Activated CD8-positive, alpha-beta memory T cell treated with anti-CD3 and anti-CD28 coated beads for 4 hours (primary cell): ENCODE measurements around the gene STS.

Experiments
- DNase-seq, 2 donors: peaks; one replicate each; pipeline ENCODE4 v3.0.0-alpha.2; 2020; ENCODE audit warnings: low read depth in 2 of 2

The STS gene

GRCh38 chrX:7147413-7147977 is at the start of gene STS:
Gene STS, plus strand, starts transcription at chrX:7147712. Its CDS starts 105,488 bp downstream, at chrX:7253200.
- no peak for DNase-seq

- DNase-seq = no peak
These were observed 47.5 kb upstream of the STS start for GRCh38 chrX:7100022-7100421.

GRCh38 chrX:7102119-7102518 is 45.4 kb upstream of the STS start:
- no peak for DNase-seq

GRCh38 chrX:7106649-7107048 is 40.9 kb upstream of the STS start:
- no peak for DNase-seq

- DNase-seq = no peak
These were observed 39.5 kb upstream of the STS start for GRCh38 chrX:7108030-7108429.

GRCh38 chrX:7109049-7109531 is 38.4 kb upstream of the STS start:
- no peak for DNase-seq

- DNase-seq = no peak
These were observed 37.4 kb upstream of the STS start for GRCh38 chrX:7109838-7110793.

GRCh38 chrX:7110821-7111276 is 36.7 kb upstream of the STS start:
- no peak for DNase-seq

- DNase-seq = no peak
These were observed 36.0 kb upstream of the STS start for GRCh38 chrX:7111518-7111917.

GRCh38 chrX:7112071-7112470 is 35.4 kb upstream of the STS start:
- DNase-seq = no peak

GRCh38 chrX:7115557-7115956 is 32.0 kb upstream of the STS start:
- no peak for DNase-seq

- no peak for DNase-seq
These were observed 31.4 kb upstream of the STS start for GRCh38 chrX:7116081-7116480.

GRCh38 chrX:7117587-7117986 is 29.9 kb upstream of the STS start:
- DNase-seq = no peak

- DNase-seq = no peak
These were observed 27.3 kb upstream of the STS start for GRCh38 chrX:7119950-7120877.

- DNase-seq = no peak
These were observed 26.7 kb upstream of the STS start for GRCh38 chrX:7120878-7121219.

GRCh38 chrX:7127056-7127455 is 20.5 kb upstream of the STS start:
- no peak for DNase-seq

- DNase-seq = no peak
These were observed 15.9 kb upstream of the STS start for GRCh38 chrX:7131621-7132020.

GRCh38 chrX:7132335-7133049 is 15.0 kb upstream of the STS start:
- DNase-seq = no peak

- DNase-seq = no peak
These were observed 14.5 kb upstream of the STS start for GRCh38 chrX:7133050-7133440.

GRCh38 chrX:7134981-7135380 is 12.5 kb upstream of the STS start:
- DNase-seq = no peak
